Sigmoid colon (tissue), 4 donors: ENCODE data around the gene MACROD2.

Experiments used
- EP300 ChIP-seq, 4 donors: sonication (generic); formaldehyde crosslinking; IDR thresholded peaks; one replicate each; pipeline ENCODE4 v1.6.1; 2017; ENCODE audit warnings: antibody characterized with exemption in 4 of 4
- POLR2A ChIP-seq, 2 donors: fragments of 450-650 bp; IDR thresholded peaks; one replicate each; pipeline ENCODE4 v1.6.1; 2016; ENCODE audit warnings: antibody characterized with exemption in 2 of 2, mild to moderate bottlenecking in 2 of 2, moderate library complexity in 2 of 2
- POLR2AphosphoS5 ChIP-seq, 4 donors: sonication (generic); formaldehyde crosslinking; IDR thresholded peaks; one replicate each; pipeline ENCODE4 v1.6.1; 2017; ENCODE audit warnings: antibody characterized with exemption in 4 of 4
- TF ChIP-seq, protein P1 (sequence below), 4 experiments: fragments of 450-650 bp in 3 of 4; fragments of 200-600 bp in 1 of 4; IDR thresholded peaks; one replicate each; pipeline ENCODE4 v1.5.1; 2016 to 2019; ENCODE audit warnings: antibody characterized with exemption in 4 of 4, mild to moderate bottlenecking in 3 of 4, moderate library complexity in 2 of 4

DNA sequence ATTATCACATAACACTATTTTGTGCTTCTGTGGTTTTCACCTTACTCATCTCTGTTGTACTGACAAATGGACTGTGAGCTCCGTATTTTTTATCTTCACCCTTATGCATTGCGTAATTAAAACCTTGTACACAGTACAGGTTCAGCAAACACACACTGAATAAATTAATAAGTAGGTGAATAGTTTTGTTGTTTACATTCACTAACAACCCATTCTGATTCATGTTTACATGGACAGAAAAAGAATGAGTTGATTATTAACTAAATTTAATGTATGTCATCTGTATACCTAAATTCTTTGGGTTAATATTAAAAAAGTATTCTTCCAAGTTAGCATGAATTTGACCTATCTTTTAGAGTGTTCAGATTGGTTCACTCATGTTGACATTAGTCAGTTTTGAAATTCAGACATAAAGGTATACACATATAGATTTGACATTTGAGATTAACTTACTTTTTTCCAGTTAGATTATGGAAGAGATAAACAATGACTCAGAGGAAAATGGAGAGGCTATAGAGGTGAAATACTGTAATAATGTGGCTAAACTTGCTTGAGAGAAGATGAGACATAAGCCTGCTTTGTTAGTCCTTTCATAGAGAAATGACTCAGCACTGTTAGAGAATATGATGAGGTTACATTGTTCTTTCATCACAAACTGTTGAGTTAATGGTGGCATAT, 883.8 kb downstream of the MACROD2 start:
- TF ChIP-seq, protein P1, sequence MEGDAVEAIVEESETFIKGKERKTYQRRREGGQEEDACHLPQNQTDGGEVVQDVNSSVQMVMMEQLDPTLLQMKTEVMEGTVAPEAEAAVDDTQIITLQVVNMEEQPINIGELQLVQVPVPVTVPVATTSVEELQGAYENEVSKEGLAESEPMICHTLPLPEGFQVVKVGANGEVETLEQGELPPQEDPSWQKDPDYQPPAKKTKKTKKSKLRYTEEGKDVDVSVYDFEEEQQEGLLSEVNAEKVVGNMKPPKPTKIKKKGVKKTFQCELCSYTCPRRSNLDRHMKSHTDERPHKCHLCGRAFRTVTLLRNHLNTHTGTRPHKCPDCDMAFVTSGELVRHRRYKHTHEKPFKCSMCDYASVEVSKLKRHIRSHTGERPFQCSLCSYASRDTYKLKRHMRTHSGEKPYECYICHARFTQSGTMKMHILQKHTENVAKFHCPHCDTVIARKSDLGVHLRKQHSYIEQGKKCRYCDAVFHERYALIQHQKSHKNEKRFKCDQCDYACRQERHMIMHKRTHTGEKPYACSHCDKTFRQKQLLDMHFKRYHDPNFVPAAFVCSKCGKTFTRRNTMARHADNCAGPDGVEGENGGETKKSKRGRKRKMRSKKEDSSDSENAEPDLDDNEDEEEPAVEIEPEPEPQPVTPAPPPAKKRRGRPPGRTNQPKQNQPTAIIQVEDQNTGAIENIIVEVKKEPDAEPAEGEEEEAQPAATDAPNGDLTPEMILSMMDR (IDR thresholded peaks at IDR 0.05) = no peak
- TF ChIP-seq POLR2A (IDR thresholded peaks at IDR 0.05) (no peak), POLR2AphosphoS5 (IDR thresholded peaks at IDR 0.05) (no peak), EP300 (IDR thresholded peaks at IDR 0.05) (no peak)
